ENCODE results near the gene DGKE.

DGKE gene

GRCh38 chr17:56832446-56832845 is 1.5 kb upstream of the DGKE start:
- no peak for FAIRE-seq
- TF ChIP-seq CTCF (IDR thresholded peaks at IDR 0.05; ENCODE audit: insufficient read depth, missing control alignments), result no peak

GRCh38 chr17:56833057-56833808 is 718 bp upstream of the DGKE start:
- DNase-seq (ENCODE audit: insufficient read length, low spot score) (no peak), FAIRE-seq (no peak)
- TF ChIP-seq CTCF (IDR thresholded peaks at IDR 0.05; ENCODE audit: insufficient read depth, missing control alignments), result no peak

More at GRCh38 chr17:56832446-56832845, 1.5 kb upstream of the DGKE start:
- no peak for DNase-seq (ENCODE audit: insufficient read length, low spot score)

- TF ChIP-seq CTCF (IDR thresholded peaks at IDR 0.05; ENCODE audit: insufficient read depth, missing control alignments), result no peak
- DNase-seq (ENCODE audit: insufficient read length, low spot score) (no peak), FAIRE-seq (no peak)
Measured at GRCh38 chr17:56834380-56835263, 671 bp downstream of the DGKE start.

GRCh38 chr17:56835264-56835585 is 1.3 kb downstream of the DGKE start:
- no peak for TF ChIP-seq CTCF (IDR thresholded peaks at IDR 0.05; ENCODE audit: insufficient read depth, missing control alignments)
- DNase-seq (ENCODE audit: insufficient read length, low spot score), result no peak
- no peak for FAIRE-seq

- no peak for DNase-seq (ENCODE audit: insufficient read length, low spot score)
- TF ChIP-seq CTCF (IDR thresholded peaks at IDR 0.05; ENCODE audit: insufficient read depth, missing control alignments), result no peak
- no peak for FAIRE-seq
Measured at GRCh38 chr17:56838687-56839086, 4.7 kb downstream of the DGKE start.

- DNase-seq (ENCODE audit: insufficient read length, low spot score), result no peak
- TF ChIP-seq CTCF (IDR thresholded peaks at IDR 0.05; ENCODE audit: insufficient read depth, missing control alignments), result no peak
- no peak for FAIRE-seq
Measured at GRCh38 chr17:56842577-56842976, 8.6 kb downstream of the DGKE start.

- no peak for TF ChIP-seq CTCF (IDR thresholded peaks at IDR 0.05; ENCODE audit: insufficient read depth, missing control alignments)
- FAIRE-seq (no peak), DNase-seq (ENCODE audit: insufficient read length, low spot score) (no peak)
Measured at GRCh38 chr17:56845934-56846333, 12.0 kb downstream of the DGKE start.
